Thyroid gland (tissue), 4 donors: ENCODE measurements around the gene HK1.

ENCODE experiments used
- CTCF ChIP-seq, 6 experiments: fragments of 200-600 bp in 3 of 6; fragments of 450-650 bp in 3 of 6; sonication (generic) in 3 of 6; IDR thresholded peaks; one replicate each; pipeline ENCODE4 v1.5.1; 2016 to 2019; ENCODE audit warnings: antibody characterized with exemption in 6 of 6, mild to moderate bottlenecking in 2 of 6, inconsistent platforms in 1 of 6, moderate library complexity in 1 of 6
- POLR2A ChIP-seq, 2 donors: fragments of 450-650 bp; IDR thresholded peaks; one replicate each; pipeline ENCODE4 v1.6.1; 2017; ENCODE audit warnings: antibody characterized with exemption in 2 of 2, mild to moderate bottlenecking in 2 of 2, moderate library complexity in 1 of 2

- TF ChIP-seq CTCF (IDR thresholded peaks at IDR 0.05) = no peak
- no peak for TF ChIP-seq POLR2A (IDR thresholded peaks at IDR 0.05)
These were observed 77.9 kb downstream of the HK1 start for GRCh38 chr10:69356187-69356586.
